Measurements from ENCODE around the gene C2CD2L.
A peak's percentile ranks its signal among the peaks of the same experiment; 100 is the strongest.

C2CD2L gene

DNA sequence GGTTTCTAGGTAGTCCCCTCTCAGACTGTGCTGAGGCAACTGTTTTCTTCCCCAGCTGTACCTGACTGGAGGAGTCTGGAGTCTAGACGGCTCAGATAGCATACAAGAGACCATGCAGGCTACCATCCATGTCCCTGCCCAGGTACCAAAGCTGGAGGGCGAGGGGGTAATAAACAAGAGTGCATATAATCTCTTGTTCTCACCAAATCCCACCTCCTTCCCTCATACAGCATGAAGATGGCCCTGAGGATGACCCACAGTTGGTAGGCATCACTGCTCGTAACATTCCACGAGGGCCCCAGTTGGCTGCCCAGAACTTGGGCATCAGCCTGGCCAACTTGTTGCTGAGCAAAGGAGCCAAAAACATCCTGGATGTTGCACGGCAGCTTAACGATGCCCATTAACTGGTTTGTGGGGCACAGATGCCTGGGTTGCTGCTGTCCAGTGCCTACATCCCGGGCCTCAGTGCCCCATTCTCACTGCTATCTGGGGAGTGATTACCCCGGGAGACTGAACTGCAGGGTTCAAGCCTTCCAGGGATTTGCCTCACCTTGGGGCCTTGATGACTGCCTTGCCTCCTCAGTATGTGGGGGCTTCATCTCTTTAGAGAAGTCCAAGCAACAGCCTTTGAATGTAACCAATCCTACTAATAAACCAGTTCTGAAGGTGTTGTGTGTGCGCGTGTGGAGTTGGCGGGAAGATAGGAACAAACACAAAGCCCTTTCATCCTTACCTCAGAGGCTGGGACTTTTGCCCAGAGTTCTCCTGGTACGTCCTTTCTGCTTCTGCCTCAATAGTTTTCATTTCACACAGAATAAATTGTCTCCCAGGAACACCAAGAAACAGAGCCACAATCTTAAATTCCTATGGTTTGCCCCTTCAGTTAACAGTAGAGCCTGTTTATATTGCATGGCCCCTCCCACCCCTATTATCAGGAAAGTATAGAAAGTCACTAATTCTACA lies 14.0 kb upstream of the C2CD2L start:
- no peak for DNase-seq (ENCODE audit: low read depth, low spot score)
- ChIA-PET CTCF (interaction anchor here (0.7 to 4.1 kb wide), 8 partner anchors 9 to 245 kb away, joined by 3 to 31 read pairs (median 6); partner anchors contain the start of genes C2CD2L and DPAGT1), POLR2A (interaction anchor here (0.7 to 2.9 kb wide), 2 partner anchors 8 to 26 kb away, joined by 3 to 50 read pairs; partner anchors contain the start of genes HMBS and VPS11)
- TF ChIP-seq, protein P1, sequence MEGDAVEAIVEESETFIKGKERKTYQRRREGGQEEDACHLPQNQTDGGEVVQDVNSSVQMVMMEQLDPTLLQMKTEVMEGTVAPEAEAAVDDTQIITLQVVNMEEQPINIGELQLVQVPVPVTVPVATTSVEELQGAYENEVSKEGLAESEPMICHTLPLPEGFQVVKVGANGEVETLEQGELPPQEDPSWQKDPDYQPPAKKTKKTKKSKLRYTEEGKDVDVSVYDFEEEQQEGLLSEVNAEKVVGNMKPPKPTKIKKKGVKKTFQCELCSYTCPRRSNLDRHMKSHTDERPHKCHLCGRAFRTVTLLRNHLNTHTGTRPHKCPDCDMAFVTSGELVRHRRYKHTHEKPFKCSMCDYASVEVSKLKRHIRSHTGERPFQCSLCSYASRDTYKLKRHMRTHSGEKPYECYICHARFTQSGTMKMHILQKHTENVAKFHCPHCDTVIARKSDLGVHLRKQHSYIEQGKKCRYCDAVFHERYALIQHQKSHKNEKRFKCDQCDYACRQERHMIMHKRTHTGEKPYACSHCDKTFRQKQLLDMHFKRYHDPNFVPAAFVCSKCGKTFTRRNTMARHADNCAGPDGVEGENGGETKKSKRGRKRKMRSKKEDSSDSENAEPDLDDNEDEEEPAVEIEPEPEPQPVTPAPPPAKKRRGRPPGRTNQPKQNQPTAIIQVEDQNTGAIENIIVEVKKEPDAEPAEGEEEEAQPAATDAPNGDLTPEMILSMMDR (IDR thresholded peaks at IDR 0.05; ENCODE audit: insufficient read depth, low read length, missing control alignments): no peak
- peak overlapping the region; percentile 69 for H3K4me3 ChIP-seq (ENCODE audit: low read depth, low read length)

DNA sequence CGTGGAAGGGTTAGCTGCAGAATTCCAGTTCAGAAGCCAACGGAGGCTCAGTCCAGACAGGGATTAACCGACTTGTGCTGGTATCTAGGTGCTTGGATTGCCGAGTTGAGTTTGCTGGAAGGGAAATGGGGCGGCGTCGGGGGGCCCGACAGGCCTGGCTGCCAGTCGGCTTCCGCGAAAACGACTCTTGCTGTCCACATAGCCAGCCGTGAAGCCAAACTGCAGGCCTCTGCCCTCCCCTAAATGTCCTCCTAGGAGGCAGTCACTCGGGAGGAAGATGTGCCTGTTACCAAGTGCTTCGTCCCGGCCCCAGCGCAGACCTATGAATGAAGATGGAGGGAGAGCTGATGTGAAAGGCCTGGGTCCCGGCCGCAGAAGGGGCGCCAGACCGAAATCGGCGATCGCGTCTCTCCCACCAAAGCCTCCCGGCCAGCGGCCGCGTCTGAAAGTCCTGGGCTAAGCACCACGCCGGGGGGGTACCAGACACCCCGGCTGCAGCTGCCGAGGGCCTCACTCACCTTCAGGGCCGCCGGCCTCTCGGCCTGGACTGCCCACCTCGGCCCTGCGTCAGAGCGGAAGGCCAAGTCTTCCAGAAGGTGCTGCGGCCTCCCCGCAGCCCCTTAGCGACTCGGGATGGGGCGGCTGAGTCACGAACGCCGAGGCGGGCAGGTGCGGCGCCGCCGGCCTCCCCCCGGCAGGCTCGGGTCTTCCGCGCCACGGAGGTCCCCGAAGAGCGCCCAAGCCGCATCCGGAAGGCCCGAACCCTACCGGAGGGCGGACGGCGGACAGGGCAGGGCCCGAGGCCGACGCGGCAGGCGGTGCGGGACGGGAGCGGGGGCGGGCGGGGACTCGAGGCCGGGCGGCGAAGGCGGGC lies 13.0 kb upstream of the C2CD2L start:
- DNase-seq (ENCODE audit: low read depth, low spot score): no peak
- CTCF ChIA-PET: interaction anchor here (0.8 to 4.1 kb wide), 16 partner anchors 8 to 280 kb away, joined by 3 to 31 read pairs (median 4); partner anchors contain the start of genes C2CD2L, CBL and HMBS
- TF ChIP-seq, protein P1 (IDR thresholded peaks at IDR 0.05; ENCODE audit: insufficient read depth, low read length, missing control alignments): no peak

DNA sequence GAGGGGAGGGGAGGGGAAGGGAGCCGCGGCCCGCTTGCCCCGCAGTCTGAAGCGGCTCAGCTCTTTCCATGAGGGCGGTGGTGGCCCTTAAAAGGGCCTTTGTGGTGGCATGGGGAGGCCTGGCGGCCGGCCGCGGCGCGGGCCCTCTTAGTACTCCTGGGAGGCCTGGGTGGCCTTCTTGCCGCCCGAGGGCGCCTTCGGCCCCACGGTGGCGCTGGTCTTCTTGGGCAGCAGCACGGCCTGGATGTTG lies 12.4 kb upstream of the C2CD2L start:
- DNase-seq (ENCODE audit: low read depth, low spot score): no peak
- peak overlapping the region; percentile 69 for H3K4me3 ChIP-seq (ENCODE audit: low read depth, low read length)
- TF ChIP-seq, protein P1 (IDR thresholded peaks at IDR 0.05; ENCODE audit: insufficient read depth, low read length, missing control alignments): peak; percentile 84
- ChIA-PET POLR2A (interaction anchor here (0.6 to 2.9 kb wide), 12 partner anchors 10 to 483 kb away, joined by 3 to 50 read pairs (median 4); partner anchors contain the start of genes C2CD2L, CBL, HINFP and HMBS), CTCF (interaction anchor here (0.8 to 4.1 kb wide), 15 partner anchors 9 to 279 kb away, joined by 3 to 31 read pairs (median 4); partner anchors contain the start of genes C2CD2L, CBL and HMBS)

More for the DNA sequence above, 13.0 kb upstream of the C2CD2L start:
- H3K4me3 ChIP-seq (ENCODE audit: low read depth, low read length): peak overlapping the region; percentile 69
- POLR2A ChIA-PET: interaction anchor here (0.6 to 2.9 kb wide), 13 partner anchors 8 to 483 kb away, joined by 3 to 50 read pairs (median 3); partner anchors contain the start of genes C2CD2L, CBL, DPAGT1 and HINFP

DNA sequence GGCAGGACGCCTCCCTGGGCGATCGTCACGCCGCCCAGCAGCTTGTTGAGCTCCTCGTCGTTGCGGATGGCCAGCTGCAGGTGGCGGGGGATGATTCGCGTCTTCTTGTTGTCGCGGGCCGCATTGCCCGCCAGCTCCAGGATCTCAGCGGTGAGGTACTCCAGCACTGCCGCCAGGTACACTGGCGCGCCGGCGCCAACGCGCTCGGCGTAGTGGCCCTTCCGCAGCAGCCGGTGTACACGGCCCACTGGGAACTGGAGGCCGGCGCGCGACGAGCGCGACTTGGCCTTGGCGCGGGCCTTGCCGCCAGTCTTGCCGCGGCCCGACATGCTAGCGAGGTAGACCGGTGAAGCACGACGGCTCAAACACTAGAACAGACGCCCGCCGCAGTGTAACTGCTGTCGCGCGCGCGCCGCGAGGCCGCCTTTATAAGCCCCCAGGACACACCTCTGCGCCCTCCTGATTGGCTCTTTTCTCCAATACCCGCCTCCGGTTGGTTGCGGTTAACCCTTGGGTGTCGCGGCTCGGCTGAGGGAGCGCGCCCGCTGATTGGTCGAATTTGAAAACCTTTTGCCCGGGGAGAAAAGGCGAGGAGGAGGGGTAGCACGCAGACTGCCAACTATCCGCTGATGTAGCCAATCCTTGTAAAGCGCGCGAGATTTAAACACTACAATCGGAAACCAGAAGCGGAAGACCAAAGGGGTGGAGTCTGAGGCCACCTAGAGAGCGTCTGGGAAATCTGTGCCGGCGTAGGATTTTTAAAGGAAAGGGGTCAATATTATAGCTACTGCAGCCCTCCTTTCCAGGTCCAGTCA lies 11.9 kb upstream of the C2CD2L start:
- TF ChIP-seq, protein P1 (IDR thresholded peaks at IDR 0.05; ENCODE audit: insufficient read depth, low read length, missing control alignments): no peak
- POLR2A ChIA-PET: interaction anchor here (0.6 to 2.9 kb wide), 14 partner anchors 10 to 482 kb away, joined by 3 to 50 read pairs (median 4); partner anchors contain the start of genes C2CD2L, CBL, HINFP and HMBS
- CTCF ChIA-PET: interaction anchor here (1.0 to 4.1 kb wide), 14 partner anchors 9 to 279 kb away, joined by 3 to 31 read pairs (median 7); partner anchors contain the start of genes C2CD2L, CBL and HMBS
- H3K4me3 ChIP-seq (ENCODE audit: low read depth, low read length): peak overlapping the region; percentile 69
- peak; percentile 97 for DNase-seq (ENCODE audit: low read depth, low spot score)

DNA sequence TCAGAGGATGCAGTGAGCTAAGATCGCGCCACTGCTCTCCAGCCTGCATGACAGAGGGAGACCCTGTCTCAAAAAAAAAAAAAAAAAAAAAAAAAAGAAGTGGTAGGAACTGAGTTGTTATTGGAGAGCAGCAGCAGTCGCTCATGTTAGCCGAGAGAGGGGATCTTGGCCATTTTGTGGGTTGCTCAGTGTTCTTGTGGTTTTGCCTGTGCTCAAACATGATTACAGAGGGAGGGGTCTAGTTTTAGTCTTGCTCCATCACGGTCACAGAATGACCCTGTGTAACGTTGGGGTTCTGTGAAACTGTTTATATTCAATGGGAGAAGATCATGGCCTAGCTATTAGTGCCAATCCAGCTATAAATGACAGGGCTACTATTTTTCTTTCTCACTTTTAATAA lies 7.4 kb upstream of the C2CD2L start:
- TF ChIP-seq, protein P1 (IDR thresholded peaks at IDR 0.05; ENCODE audit: insufficient read depth, low read length, missing control alignments): no peak
- CTCF ChIA-PET: interaction anchor here (0.6 to 4.5 kb wide), 8 partner anchors 11 to 239 kb away, joined by 3 to 21 read pairs (median 4); partner anchors contain the start of gene CBL
- no peak for DNase-seq (ENCODE audit: low read depth, low spot score)
- no peak overlapping the region for H3K4me3 ChIP-seq (ENCODE audit: low read depth, low read length)
- POLR2A ChIA-PET: no interaction called here

Measured in AG04449 (cell line).